OCI-LY1 (cell line): ENCODE data around the gene GATAD2A.

Source experiments
- H2AFZ ChIP-seq: fragments of 200-600 bp; sonication (generic), shearing (Covaris generic); 2 replicates; pipeline ENCODE4 v1.6.0; 2014; ENCODE audit warnings: antibody characterized with exemption, mild to moderate bottlenecking, low read length
- H3F3A ChIP-seq: fragments of 200-600 bp; sonication (generic), shearing (Covaris generic); 2 replicates; pipeline ENCODE4 v1.6.0; 2014; ENCODE audit warnings: mild to moderate bottlenecking, antibody characterized with exemption, low read length, moderate library complexity; ENCODE audit not compliant: insufficient read depth
- H3K27ac ChIP-seq: fragments of 200-600 bp; sonication (generic); 2 replicates; pipeline ENCODE4 v1.5.1; 2014; ENCODE audit warnings: low read length, mixed run types, mild to moderate bottlenecking, low read depth; ENCODE audit not compliant: poor library complexity, severe bottlenecking
- H3K27me3 ChIP-seq: fragments of 200-600 bp; sonication (generic); 2 replicates; pipeline ENCODE4 v1.6.0; 2014; ENCODE audit warnings: antibody characterized with exemption, mild to moderate bottlenecking, low read length, moderate library complexity; ENCODE audit not compliant: insufficient read depth
- H3K36me3 ChIP-seq: fragments of 200-600 bp; sonication (generic); 2 replicates; pipeline ENCODE4 v1.6.1; 2014; ENCODE audit warnings: mild to moderate bottlenecking, antibody characterized with exemption, low read length, moderate library complexity, mixed read lengths; ENCODE audit not compliant: insufficient read depth
- H3K4me1 ChIP-seq: fragments of 200-600 bp; sonication (generic); 2 replicates; pipeline ENCODE4 v1.5.1; 2014; ENCODE audit warnings: mild to moderate bottlenecking, low read length, moderate library complexity; ENCODE audit not compliant: insufficient read depth, severe bottlenecking
- H3K4me2 ChIP-seq: fragments of 200-600 bp; sonication (generic), shearing (Covaris generic); 2 replicates; pipeline ENCODE4 v1.6.1; 2014; ENCODE audit warnings: low read length
- H3K4me3 ChIP-seq: fragments of 200-600 bp; sonication (generic); 2 replicates; pipeline ENCODE4 v1.5.1; 2014; ENCODE audit warnings: low read length, low read depth, mild to moderate bottlenecking, mixed read lengths; ENCODE audit not compliant: poor library complexity, severe bottlenecking
- H3K79me2 ChIP-seq: fragments of 200-600 bp; shearing (Covaris generic); 2 replicates; pipeline ENCODE4 v1.6.1; 2016; ENCODE audit warnings: mixed run types, low read length, mixed read lengths; ENCODE audit not compliant: insufficient read depth
- H3K9ac ChIP-seq: fragments of 200-600 bp; sonication (generic), shearing (Covaris generic); 2 replicates; pipeline ENCODE4 v1.6.1; 2014; ENCODE audit warnings: mild to moderate bottlenecking, low read length, mixed read lengths
- H3K9me2 ChIP-seq: fragments of 200-600 bp; sonication (generic), shearing (Covaris generic); 2 replicates; pipeline ENCODE4 v1.6.1; 2014; ENCODE audit warnings: low read depth, mild to moderate bottlenecking, low read length, mixed read lengths
- H3K9me3 ChIP-seq: fragments of 200-600 bp; shearing (Covaris generic); 2 replicates; pipeline ENCODE4 v1.6.1; 2014; ENCODE audit warnings: low read length, mixed read lengths
- H4K20me1 ChIP-seq: fragments of 200-600 bp; sonication (generic), shearing (Covaris generic); 2 replicates; pipeline ENCODE4 v1.6.0; 2016; ENCODE audit warnings: mild to moderate bottlenecking, low read length; ENCODE audit not compliant: insufficient read depth
- EZH2 ChIP-seq: fragments of 200-600 bp; sonication (generic), shearing (Covaris generic); IDR thresholded peaks from 2 replicates; pipeline ENCODE4 v1.8.0; 2017; ENCODE audit warnings: borderline replicate concordance, mixed run types, mild to moderate bottlenecking, antibody characterized with exemption, low read length, moderate library complexity, mixed read lengths
- TF ChIP-seq, protein P1 (sequence below): fragments of 200-600 bp; sonication (generic), shearing (Covaris generic); IDR thresholded peaks from 2 replicates; pipeline ENCODE4 v1.5.1; 2017; ENCODE audit warnings: mild to moderate bottlenecking, antibody characterized with exemption, low read length, moderate library complexity, mixed read lengths

GATAD2A gene

DNA sequence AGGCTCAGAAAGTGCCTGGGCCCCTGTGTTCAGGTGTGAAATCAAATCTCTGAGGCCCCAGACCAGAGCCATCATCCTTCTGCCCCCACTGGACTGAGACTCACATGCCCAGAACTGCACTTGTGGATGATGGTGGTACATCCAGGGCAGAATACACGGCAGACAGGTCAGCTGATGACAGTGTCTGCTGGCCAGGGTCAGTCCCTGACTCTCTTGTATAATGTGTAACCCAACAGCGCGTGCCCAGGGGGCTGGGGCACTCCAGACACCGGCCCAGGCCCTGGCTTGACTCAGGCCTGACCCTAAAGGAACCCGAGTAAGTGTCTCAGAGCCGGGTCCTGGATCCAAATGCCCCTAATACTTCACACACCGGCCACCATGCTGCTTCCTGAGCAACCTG lies 37.4 kb upstream of the GATAD2A start:
- Histone ChIP-seq H3K4me2 (no peak overlapping the region), H2AFZ (no peak overlapping the region), H3K4me3 (no peak overlapping the region), H3K27ac (no peak overlapping the region), H3K27me3 (no peaks in the 10 kb centered on the region), H3F3A (no peaks in the 10 kb centered on the region), H3K79me2 (no peaks in the 10 kb centered on the region), H3K9me3 (no peaks in the 10 kb centered on the region), H3K4me1 (peaks cover 33% of the 10 kb centered on the region), H3K9me2 (no peaks in the 10 kb centered on the region), H3K9ac (no peak overlapping the region), H4K20me1 (no peaks in the 10 kb centered on the region), H3K36me3 (no peaks in the 10 kb centered on the region)
- TF ChIP-seq, protein P1, sequence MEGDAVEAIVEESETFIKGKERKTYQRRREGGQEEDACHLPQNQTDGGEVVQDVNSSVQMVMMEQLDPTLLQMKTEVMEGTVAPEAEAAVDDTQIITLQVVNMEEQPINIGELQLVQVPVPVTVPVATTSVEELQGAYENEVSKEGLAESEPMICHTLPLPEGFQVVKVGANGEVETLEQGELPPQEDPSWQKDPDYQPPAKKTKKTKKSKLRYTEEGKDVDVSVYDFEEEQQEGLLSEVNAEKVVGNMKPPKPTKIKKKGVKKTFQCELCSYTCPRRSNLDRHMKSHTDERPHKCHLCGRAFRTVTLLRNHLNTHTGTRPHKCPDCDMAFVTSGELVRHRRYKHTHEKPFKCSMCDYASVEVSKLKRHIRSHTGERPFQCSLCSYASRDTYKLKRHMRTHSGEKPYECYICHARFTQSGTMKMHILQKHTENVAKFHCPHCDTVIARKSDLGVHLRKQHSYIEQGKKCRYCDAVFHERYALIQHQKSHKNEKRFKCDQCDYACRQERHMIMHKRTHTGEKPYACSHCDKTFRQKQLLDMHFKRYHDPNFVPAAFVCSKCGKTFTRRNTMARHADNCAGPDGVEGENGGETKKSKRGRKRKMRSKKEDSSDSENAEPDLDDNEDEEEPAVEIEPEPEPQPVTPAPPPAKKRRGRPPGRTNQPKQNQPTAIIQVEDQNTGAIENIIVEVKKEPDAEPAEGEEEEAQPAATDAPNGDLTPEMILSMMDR, result no peak
- no peak for TF ChIP-seq EZH2

DNA sequence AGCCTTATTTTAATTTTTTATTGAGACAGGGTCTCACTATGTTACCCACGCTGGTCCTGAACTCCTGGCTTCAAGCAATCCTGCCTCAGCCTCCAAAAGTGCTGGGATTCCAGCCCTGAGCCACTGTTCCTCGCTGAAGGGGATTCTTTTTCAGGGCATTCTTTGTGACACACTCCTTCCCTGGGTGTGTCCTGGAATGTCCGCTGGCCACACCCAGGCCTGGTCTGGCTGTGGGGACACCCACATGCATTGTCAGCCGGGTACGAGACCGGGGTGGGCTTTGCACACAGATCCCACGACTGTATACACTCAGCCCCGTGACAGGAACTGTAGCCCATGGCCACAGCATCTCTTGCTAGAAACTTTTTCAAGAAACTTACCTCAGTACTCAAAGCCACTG lies 34.4 kb upstream of the GATAD2A start:
- H3F3A ChIP-seq, result no peaks in the 10 kb centered on the region
- H3K4me1 ChIP-seq, result peaks cover 27% of the 10 kb centered on the region
- H3K27me3 ChIP-seq, result no peaks in the 10 kb centered on the region
- H3K4me2 ChIP-seq, result no peak overlapping the region
- H3K9ac ChIP-seq, result no peak overlapping the region
- H4K20me1 ChIP-seq, result no peaks in the 10 kb centered on the region
- no peak overlapping the region for H2AFZ ChIP-seq
- no peaks in the 10 kb centered on the region for H3K9me2 ChIP-seq
- H3K79me2 ChIP-seq, result no peaks in the 10 kb centered on the region
- H3K36me3 ChIP-seq, result no peaks in the 10 kb centered on the region
- TF ChIP-seq, protein P1, result no peak
- no peak for TF ChIP-seq EZH2
- H3K9me3 ChIP-seq, result no peaks in the 10 kb centered on the region
- H3K4me3 ChIP-seq, result no peak overlapping the region
- no peak overlapping the region for H3K27ac ChIP-seq

DNA sequence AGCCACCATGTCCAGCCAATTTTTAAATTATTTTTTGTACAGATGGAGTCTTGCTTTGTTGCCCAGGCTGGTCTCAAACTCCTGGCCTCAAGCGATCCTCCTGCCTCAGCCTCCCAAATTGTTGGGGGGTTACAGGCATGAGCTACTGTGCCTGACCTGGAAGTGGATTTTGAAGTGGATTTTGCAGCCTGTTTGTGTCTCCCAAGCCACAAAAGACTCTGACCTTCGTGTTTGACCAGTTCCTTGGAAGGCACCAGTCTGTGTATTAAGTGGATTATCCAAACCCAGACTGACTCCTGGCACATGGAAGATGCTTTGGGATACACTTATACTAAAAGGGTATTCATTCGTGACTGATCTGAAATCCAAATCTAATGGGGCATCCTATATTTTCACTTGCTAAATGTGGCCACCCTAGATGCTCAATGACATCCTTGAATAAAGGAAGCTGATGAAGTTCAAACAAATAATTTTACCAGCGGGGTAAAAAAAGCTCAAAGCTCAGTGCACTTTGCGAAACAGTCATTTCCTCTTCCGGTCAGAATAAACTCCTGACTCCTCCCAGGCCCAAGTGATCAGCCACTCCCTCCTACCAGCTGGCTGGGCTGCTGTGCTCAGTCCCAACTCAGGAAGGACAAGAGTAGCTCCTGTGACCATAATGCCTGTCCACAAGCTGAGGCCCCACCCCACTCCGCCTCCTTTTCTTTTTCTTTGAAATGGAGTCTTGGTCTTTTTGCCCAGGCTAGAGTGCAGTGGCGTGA lies 32.6 kb upstream of the GATAD2A start:
- peak overlapping the region; percentile 73 for H3K27ac ChIP-seq
- H4K20me1 ChIP-seq, result no peaks in the 10 kb centered on the region
- no peaks in the 10 kb centered on the region for H3K79me2 ChIP-seq
- H2AFZ ChIP-seq, result peak overlapping the region; percentile 80
- no peak for TF ChIP-seq EZH2
- TF ChIP-seq, protein P1, result no peak
- no peaks in the 10 kb centered on the region for H3K27me3 ChIP-seq
- H3K36me3 ChIP-seq, result no peaks in the 10 kb centered on the region
- peak overlapping the region; percentile 64 for H3K4me2 ChIP-seq
- peak overlapping the region; percentile 39 for H3K4me3 ChIP-seq
- H3F3A ChIP-seq, result no peaks in the 10 kb centered on the region
- H3K4me1 ChIP-seq, result peaks cover 23% of the 10 kb centered on the region
- H3K9me3 ChIP-seq, result no peaks in the 10 kb centered on the region
- H3K9me2 ChIP-seq, result no peaks in the 10 kb centered on the region
- peak overlapping the region; percentile 44; the same call in 1 of the 2 replicates for H3K9ac ChIP-seq
